ENCODE measurements around the gene SPCS3. TPM values are rescaled to one million over a fixed set of nuclear protein-coding genes. Genes with fewer than 3 reads are reported as not detected.
A peak's percentile ranks its signal among the peaks of the same experiment; 100 is the strongest.
"Not testable (repeated sequence)": the region's sequence is repeated elsewhere in the genome, so short reads cannot be mapped to it uniquely, and the experiment has no call there.

SPCS3 gene
- total RNA-seq, result 115 TPM
- long read RNA-seq, full-length matches to known transcripts, result 50 of 65 reads
- long read RNA-seq, partial matches to known transcripts, result 1 of 65 reads
- long read RNA-seq, other reads (novel, unspliced or antisense), result 14 of 65 reads

DNA sequence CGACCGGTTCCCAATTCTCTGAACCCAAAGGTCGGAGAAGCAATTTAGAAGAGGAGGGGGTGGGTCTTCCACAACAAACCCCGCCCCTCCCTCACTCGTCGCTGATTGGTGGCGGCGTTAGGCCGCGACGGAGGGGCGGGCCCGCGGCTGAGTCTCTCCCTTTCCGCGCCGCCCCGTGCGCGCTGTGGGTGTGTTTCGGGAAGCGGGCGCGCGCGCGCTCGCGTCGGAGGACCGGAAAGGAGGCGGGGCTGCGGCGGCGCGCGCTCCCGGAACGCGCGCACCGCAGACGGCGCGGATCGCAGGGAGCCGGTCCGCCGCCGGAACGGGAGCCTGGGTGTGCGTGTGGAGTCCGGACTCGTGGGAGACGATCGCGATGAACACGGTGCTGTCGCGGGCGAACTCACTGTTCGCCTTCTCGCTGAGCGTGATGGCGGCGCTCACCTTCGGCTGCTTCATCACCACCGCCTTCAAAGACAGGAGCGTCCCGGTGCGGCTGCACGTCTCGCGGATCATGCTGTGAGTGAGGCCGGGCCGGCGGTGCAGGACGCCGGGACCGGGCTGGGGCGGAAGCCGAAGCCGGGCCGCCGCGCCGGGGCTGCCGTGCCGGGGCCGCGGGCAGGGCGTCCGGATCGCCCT, at the start of gene SPCS3:
Gene SPCS3, plus strand, starts transcription at position 263 of the 636 bp plus-strand sequence. Its CDS starts 111 bp downstream, at position 374.
- intact Hi-C loops (cut with DNase I), result loop anchor here (2.0 to 5.0 kb wide), 2 partner anchors 43 to 125 kb away; partner anchors contain the start of gene SPATA4

DNA sequence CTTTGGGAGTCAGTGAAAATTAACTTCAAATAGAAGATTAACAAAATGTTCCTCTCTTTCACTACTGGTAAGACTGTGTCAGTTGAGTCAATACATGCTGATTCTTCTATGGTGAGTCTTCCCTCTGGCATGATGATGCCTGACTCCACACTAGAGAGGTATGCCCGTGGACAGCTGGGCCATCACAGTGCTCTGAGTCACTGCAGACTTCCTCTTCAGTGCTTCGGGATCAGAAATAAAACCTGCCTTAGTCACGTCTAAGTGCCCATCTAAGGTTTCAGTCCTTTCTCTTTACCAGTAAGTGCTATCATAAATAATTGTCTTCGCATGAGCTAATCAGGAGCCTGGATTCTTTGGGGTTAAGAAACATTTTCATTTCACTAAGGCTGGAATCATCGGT, 49.1 kb upstream of the SPCS3 start:
- no peak for DNase-seq (ENCODE audit: low spot score)
- intact Hi-C loops (cut with DNase I), result no loop called here

More for the DNA sequence above, at the start of gene SPCS3:
- peak; percentile 99 for DNase-seq (ENCODE audit: low spot score)

DNA sequence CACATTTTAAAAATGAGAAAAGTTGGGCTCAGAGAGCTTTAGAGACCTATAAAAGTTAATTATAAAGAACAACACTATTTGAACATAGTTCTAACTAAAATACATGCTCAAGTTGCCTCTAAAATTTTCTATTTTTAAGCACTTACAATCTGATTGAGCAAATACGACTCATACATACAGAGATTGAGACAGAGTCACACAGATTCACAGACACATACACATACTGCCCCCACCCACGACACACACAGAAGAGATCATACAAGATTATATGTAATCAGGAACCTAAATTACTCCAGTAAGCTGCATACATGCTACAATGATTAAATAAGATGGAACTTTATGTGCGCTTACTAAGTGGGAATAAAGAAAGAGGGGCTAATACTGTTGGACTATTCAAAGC, 48.0 kb upstream of the SPCS3 start:
- no peak for DNase-seq (ENCODE audit: low spot score)
- intact Hi-C loops (cut with DNase I), result no loop called here

DNA sequence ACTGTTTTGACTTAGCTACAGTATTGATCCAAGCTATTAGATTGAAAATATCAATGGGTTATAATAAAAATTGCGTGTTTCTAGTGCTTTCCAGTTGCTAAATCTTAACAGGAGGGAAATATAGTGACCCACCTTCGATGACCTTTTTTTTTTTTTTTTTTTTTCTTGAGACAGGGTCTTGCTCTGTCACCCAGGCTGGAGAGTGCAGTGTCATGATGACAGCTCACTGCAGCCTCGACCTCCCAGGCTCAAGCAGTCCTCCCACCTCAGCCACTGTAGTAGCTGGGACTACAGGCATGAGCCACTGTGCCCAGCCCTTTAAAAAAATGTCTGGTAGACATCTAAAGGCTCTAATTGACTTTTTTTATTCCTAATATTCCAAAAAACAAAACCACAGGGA, 47.0 kb upstream of the SPCS3 start:
- intact Hi-C loops (cut with DNase I), result no loop called here
- DNase-seq (ENCODE audit: low spot score), result no peak

DNA sequence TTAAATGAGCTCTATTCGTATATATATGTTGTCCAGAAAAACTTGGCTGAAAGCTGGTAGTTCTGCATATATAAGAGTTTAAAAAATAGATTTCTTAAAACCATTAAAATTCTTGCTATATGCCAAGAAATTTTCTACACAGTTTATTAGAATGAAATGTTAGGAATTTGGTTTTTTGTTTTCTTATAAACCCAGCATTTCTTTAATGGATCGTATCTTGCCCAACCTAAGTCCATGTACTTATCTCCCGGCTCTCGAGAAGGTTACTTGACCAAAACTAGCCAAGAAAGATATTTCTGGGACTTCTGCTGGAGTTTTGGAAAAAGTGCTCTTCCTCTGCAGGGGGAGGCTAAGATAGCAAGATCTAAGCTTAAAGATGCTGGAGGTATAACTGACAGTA, 46.0 kb upstream of the SPCS3 start:
- no peak for DNase-seq (ENCODE audit: low spot score)
- intact Hi-C loops (cut with DNase I), result no loop called here

DNA sequence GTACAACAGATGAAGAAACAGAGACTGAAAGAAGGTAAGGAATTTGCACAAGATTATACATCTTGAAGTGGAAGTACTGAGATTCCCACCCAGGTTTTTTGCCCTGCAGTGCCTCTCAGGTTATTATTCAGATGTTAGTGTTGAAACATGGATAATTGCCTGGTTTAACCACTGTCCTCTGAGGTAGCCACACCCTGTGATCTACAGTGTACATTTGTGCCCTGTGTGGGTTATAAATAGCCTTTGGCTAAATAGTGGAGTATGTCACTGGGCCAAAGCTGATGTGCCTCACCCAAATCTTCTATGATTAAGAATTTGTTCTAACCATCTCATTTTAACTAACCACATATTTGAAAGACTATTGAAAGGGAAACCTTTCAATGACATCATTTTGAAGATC, 45.3 kb upstream of the SPCS3 start:
- intact Hi-C loops (cut with DNase I), result no loop called here

DNA sequence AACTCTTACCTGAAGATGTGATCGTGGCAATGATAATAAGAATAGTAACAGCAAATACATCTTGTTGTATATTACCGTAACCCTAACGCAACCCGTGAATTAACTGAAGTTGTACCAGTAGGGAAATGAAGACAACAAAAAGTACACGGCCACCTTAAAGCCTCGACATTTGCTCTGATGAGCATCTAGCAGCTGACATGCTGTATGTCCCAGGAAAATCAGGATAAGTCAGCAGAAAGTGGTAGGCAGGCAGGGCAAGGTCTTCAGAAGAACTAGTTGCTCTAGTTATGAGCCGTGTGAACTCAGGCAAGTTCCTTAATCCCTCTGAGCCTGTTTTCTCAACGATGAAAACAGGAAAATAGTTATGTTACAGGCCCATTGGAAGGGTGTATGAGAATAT, 43.1 kb upstream of the SPCS3 start:
- intact Hi-C loops (cut with DNase I), result loop anchor here (2.0 to 5.0 kb wide), 3 partner anchors 39 to 128 kb away; no protein-coding TSS in a partner anchor
- DNase-seq (ENCODE audit: low spot score), result no peak

More for the DNA sequence above, 45.3 kb upstream of the SPCS3 start:
- no peak for DNase-seq (ENCODE audit: low spot score)

DNA sequence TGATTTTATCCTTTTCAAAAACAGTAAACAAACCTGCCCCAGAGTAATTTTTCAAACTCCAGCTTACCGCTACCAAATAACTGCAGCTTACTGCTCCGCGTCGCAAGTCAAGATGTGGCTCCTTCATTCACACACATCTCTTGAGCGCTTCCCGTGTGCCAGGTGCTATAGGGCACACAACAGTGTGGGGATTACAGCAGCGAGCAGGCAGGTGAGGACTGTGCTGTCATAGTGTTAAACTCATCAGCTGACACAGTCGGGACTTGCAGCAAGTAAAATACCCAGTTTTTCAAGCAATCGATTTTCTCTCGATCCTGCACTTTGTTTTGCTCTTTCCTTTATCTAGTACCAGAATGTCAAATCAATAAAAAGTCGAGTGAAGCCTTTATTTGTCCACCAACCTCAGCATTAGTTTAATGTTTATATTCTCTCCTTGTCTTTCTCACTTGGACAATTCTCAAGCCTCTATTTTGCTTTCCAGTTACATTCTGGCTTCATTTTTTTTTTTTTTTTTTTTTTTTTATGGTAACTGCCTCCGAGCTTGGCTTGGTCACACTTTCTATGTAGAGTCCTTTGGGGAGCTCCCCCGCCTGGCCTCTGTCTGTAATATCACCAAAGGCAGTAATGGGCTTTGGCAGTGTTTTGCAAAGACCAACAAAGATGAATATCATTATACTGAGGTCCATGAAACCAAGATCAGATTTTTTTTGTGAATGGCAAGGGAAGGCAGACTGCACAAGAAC, 42.4 kb upstream of the SPCS3 start:
- no peak for DNase-seq (ENCODE audit: low spot score)
- intact Hi-C loops (cut with DNase I), result loop anchor here (2.0 to 5.0 kb wide), 3 partner anchors 40 to 129 kb away; no protein-coding TSS in a partner anchor

DNA sequence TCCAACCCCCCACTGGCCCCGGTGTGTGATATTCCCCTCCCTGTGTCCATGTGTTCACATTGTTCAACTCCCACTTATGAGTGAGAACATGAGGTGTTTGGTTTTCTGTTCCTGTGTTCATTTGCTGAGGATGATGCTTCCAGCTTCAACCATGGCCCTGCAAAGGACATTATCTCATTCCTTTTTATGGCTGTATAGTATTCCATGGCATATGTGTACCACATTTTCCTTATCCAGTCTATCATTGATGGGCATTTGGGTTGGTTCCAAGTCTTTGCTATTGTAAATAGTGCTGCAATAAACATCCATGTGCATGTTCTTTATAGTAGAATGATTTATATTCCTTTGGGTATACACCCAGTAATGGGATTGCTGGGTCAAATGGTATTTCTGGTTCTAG, 40.2 kb upstream of the SPCS3 start:
- intact Hi-C loops (cut with DNase I), result loop anchor here (5.0 kb wide), 2 partner anchors 42 to 43 kb away; no protein-coding TSS in a partner anchor
- DNase-seq (ENCODE audit: low spot score), result not testable (repeated sequence)

DNA sequence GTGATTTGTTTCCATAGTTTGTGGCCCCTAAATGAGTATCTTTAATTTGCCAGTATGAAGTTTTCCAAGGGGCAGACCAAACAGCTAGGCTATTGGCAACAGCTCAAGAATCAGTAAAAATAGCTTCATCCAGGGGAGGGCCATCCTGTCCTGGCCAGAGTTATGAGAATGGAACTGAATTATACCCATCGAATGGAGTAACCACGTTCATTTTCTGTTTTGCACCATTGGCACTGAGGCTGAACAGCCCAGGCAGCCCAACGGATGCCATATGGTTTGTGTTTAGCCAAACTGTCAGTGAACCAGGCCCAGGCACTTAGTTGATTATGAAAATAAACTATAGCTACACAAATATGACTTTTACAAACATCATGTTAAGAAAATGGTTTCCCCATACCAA, 33.0 kb upstream of the SPCS3 start:
- no peak for DNase-seq (ENCODE audit: low spot score)
- intact Hi-C loops (cut with DNase I), result no loop called here

DNA sequence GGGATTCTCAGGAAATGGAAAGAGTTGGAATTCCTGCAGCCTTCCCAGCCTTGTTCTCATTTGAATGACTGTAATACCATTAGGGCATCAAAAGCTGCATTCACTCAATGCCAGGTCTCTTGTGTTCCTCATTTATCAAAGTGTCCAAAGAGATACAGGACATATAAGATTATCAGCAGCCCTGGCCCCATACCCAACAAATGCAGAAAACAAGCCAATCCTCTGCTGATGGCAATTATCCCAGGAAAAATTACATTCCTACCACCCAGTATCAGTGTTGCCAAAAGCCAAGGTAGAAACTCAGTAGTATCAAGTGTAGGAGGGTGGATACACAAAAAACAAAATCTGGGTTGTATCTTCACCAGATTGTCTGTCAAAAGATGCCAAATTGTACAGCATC, 32.2 kb upstream of the SPCS3 start:
- no peak for DNase-seq (ENCODE audit: low spot score)
- intact Hi-C loops (cut with DNase I), result no loop called here

DNA sequence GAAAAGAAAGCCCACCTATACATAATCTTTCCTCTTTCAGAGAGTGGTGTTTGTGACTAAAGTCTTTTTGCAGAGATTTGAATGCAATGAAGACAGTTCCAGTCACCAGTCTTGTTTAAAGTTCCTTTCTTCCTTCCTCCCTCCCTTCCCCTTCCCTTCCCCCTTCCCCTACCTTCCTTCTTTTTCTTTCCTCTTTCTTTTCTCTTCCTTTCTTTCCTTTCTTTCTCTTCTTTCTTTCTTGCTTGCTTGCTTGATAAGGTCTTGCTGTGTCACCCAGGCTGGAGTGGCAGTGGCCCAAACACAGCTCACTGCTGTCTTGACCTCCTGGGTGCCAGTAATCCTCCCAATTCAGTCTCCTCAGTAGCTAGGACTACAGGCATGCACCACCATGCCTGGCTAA, 31.7 kb upstream of the SPCS3 start:
- DNase-seq (ENCODE audit: low spot score), result no peak
- intact Hi-C loops (cut with DNase I), result no loop called here

DNA sequence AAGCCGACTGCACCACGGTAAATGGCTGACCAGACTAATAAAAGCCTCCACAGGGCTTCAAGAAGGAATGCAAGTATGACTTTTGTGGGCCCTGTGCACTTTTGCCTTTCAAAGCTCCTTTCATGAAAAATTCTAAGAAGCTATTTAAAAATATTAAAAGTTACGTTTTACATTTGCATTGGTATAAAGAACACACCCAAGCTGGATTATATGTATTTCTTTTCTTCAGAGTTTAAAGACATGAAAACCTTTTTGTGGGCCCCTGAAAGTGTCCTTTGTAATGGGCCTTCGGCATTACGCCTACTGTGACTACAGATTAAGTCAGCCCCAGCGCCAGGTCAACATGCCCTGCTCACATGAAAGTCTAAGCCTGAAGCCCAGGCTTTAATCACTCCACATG, 30.2 kb upstream of the SPCS3 start:
- intact Hi-C loops (cut with DNase I), result no loop called here
- DNase-seq (ENCODE audit: low spot score), result no peak

DNA sequence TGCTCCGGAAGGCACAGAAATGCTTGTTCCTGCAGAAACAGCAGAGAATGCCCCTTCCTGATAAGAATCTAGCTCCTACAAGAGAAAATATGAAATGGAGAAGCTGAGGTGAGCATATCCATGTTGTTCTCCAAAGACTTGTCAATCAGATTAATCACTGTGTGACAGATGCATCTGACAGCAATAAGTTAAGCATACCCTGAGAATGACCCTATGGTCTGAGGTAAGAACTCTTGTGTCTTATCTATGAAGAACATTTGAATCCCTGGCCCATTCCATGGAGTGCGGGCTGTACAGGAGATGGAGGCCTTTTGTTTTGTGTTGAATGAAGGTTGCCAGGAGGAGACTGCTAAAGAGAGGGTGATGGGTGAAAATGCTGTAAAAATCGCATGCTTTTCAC, 29.2 kb upstream of the SPCS3 start:
- DNase-seq (ENCODE audit: low spot score), result no peak
- intact Hi-C loops (cut with DNase I), result no loop called here

DNA sequence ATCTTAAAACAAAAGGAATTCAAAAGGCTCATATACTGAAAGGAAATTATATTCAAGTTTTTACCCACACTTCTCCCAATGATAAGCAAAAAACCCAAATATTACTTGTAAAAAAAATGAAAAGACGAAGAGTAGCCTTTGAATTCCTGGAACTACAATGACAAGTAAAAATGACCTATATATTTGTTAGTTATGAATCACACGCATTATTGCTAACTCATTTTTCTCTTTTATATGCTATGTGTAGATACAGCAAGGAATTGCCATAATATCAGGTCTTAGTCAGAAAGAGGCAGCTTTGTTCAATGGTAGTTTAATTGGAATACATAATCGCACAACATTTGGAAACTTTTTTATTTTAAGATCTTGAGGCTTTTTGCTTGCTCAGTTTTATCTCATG, 28.0 kb upstream of the SPCS3 start:
- DNase-seq (ENCODE audit: low spot score), result no peak
- intact Hi-C loops (cut with DNase I), result no loop called here

DNA sequence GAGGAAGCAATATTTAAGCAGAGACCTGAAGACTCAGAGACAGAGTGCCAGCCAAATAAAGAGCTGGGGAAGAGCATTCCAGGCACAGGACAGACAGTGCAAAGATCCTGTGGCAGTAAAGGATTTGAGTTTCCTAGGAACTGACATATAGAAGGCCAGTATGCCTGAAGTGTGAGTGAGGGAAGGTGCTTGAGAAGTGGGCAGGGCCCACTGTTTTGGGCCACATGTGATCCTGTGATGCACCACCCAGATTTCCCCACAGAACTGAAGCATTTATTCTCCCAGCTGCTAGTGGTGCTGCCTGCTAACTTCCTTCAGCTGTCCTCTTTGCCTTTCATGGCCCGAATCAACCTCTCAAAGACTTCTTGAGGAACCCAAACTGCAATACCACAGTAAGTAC, 26.8 kb upstream of the SPCS3 start:
- no peak for DNase-seq (ENCODE audit: low spot score)
- intact Hi-C loops (cut with DNase I), result no loop called here

DNA sequence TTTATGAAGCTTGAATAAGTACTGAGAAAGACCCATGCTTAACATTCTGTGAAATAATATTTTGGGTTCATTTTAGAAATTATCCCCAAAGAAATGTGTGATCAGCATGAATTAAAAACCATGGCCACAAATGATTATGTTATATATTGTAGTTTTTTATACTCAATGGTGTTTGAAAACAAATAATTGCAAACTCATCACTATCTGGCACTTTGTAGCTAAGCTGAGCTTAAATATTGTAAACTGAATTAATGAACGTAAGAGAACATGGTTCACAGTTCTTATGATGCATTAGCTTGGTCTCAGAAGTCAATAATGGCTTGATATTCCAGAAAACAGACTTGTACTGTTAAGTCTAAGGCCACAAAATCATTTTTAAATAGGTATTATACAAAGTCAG, 26.1 kb upstream of the SPCS3 start:
- DNase-seq (ENCODE audit: low spot score), result no peak
- intact Hi-C loops (cut with DNase I), result no loop called here

DNA sequence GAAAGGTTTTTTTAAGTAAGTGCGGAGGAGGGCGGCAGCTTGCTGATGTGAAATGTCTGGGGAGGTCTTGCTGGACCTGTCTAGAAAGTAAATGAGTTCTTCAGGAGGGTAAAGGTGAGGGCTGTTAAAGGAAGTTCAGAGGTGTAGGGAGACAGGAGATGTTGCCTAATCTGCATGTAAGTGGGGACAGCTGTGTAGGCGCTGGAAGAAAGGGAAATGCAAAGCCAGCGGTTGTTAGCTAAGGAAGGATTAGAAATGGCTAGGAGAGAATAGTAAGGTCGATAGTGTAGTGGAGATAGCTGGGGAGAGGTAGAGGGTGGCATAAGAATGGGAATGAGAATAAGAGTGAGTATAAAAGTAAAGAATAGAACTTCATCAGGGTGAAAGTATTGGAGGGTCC, 23.9 kb upstream of the SPCS3 start:
- DNase-seq (ENCODE audit: low spot score); intact Hi-C loops (cut with DNase I): not testable (repeated sequence)

DNA sequence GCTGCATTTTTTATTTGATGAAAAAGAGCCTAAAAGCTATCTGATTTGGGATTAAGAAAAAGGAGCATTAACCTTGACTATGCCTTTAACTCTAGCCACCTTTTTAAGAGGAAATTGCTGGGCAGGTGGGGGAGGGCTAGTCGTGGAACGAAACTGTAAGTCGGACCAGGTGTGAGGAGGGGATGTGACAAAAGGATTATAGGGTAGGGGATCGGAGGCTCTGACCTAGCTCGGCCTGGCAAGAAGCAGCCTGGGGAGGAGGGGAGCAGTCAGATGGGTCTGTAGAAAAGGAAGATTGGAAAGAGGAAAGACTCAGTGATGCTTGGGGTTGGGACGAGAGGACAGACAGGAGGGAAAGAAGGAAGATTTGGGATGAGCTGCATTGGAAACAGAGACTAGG, 21.1 kb upstream of the SPCS3 start:
- intact Hi-C loops (cut with DNase I), result no loop called here
- no peak for DNase-seq (ENCODE audit: low spot score)

DNA sequence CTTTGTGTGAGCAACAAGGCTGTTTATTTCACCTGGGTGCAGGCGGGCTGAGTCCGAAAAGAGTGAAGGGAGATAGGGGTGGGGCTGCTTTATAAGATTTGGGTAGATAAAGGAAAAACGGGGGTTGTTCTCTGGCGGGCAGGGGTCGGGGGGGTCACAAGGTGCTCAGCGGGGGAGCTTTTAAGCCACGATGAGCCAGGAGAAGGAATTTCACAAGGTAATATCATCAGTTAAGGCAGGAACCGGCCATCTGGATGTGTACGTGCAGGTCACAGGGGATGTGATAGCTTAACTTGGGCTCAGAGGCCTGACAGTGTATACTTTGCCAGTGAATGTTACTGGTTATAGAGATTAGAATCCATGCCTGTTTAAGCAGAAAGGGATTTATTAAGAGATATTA, 19.7 kb upstream of the SPCS3 start:
- intact Hi-C loops (cut with DNase I), result no loop called here
- no peak for DNase-seq (ENCODE audit: low spot score)

DNA sequence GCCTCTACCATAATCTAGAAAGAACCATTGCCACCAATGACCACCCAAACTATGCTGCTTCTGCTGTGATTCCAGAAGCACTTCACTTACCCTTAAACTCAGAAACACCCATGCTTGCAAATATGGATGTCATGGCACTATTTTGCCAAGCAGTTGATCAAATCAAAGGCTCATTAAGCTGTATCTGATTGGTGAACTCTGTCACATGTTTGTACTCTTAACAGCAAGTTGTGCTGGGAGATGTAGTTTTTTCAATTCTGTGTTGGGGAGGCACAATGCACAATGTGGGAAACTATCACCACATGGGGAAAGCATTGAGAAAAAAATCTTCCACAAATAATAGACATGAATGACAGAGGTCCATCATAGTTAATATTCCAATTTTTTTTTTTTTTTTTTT, 19.2 kb upstream of the SPCS3 start:
- no peak for DNase-seq (ENCODE audit: low spot score)
- intact Hi-C loops (cut with DNase I), result no loop called here
